ENCODE data around the gene FIG4. TPM values are rescaled to one million over a fixed set of nuclear protein-coding genes. Genes with fewer than 3 reads are reported as not detected.

Gene FIG4
- total and polyA plus RNA-seq, 2 of the 4 experiments (the other 2 are of a cell fraction) = 12.1 to 15.4 TPM

GRCh38 chr6:109861946-109862345 is 170.8 kb downstream of the FIG4 start:
- ATAC-seq (ENCODE audit: low read depth) (no peak), DNase-seq (no peak)
- no TSS peak for BruUV-seq (replicated peaks)
- Histone ChIP-seq H2BK20ac (ENCODE audit: low read depth, low read length) (no peak overlapping the region), H3K4me2 (ENCODE audit: low read depth, low read length) (no peak overlapping the region), H2AK9ac (replicated peaks; ENCODE audit: low read depth, low read length, poor library complexity) (no peak overlapping the region), H3K14ac (replicated peaks; ENCODE audit: low read depth, low read length) (no peak overlapping the region), H3K27me3 (ENCODE audit: control insufficient read depth, insufficient read depth, low read length) (no peaks in the 10 kb centered on the region; the same call in none of the 2 replicates), H3K79me1 (ENCODE audit: low read depth in 1 of 2, low read length in 2 of 2) (no peaks in the 10 kb centered on the region), H3K9ac (ENCODE audit: low read depth, low read length) (no peak overlapping the region), H3K9me1 (ENCODE audit: insufficient read depth, low read length) (no peaks in the 10 kb centered on the region), H4K5ac (ENCODE audit: low read depth, low read length) (no peak overlapping the region), H3K27ac (ENCODE audit: insufficient read depth, low read length) (no peak overlapping the region), H3K9me3 (ENCODE audit: control insufficient read depth, insufficient read depth, low read length) (no peaks in the 10 kb centered on the region), H4K91ac (ENCODE audit: insufficient read depth, low read depth, low read length) (no peak overlapping the region), H3K23ac (ENCODE audit: low read depth, low read length) (no peak overlapping the region), H3K56ac (ENCODE audit: extremely low read depth, insufficient read depth, low read length) (no peak overlapping the region), H3K4ac (ENCODE audit: low read depth, low read length) (no peak overlapping the region), H4K8ac (ENCODE audit: low read depth in 2 of 2, low read length in 2 of 2) (no peak overlapping the region), H3K4me3 (ENCODE audit: insufficient read depth, low read depth, low read length) (no peak overlapping the region), H2AK5ac (ENCODE audit: low read depth, low read length) (no peak overlapping the region), H2BK5ac (ENCODE audit: low read depth, low read length, poor library complexity, severe bottlenecking) (no peak overlapping the region), H2AFZ (replicated peaks; ENCODE audit: low read length, poor library complexity) (no peak overlapping the region), H2BK15ac (ENCODE audit: low read depth, low read length) (no peak overlapping the region), H3K18ac (ENCODE audit: low read depth, low read length) (no peak overlapping the region), H4K20me1 (ENCODE audit: insufficient read depth, low read length) (no peaks in the 10 kb centered on the region), H3K36me3 (ENCODE audit: control insufficient read depth, insufficient read depth, low read length) (no peaks in the 10 kb centered on the region), H3K4me1 (ENCODE audit: control insufficient read depth, insufficient read depth, low read length) (no peaks in the 10 kb centered on the region), H2BK120ac (ENCODE audit: low read depth, low read length) (no peak overlapping the region)
- ChIA-PET POLR2A (ENCODE audit: unreplicated experiment) (no interaction called here), CTCF (no interaction called here)
- intact Hi-C loops (cut with micrococcal nuclease) = no loop called here
- dilution Hi-C loops (cut with HindIII; ENCODE audit: low sequenced_read_pairs, unreplicated experiment) = no loop called here
- no peak for TF ChIP-seq MXI1 (IDR thresholded peaks at IDR 0.05; ENCODE audit: borderline replicate concordance, low read depth, low read length)
- TF ChIP-seq CTCF (conservative IDR thresholded peaks at IDR 0.05; ENCODE audit: low read depth, low read length) = no peak
- TF ChIP-seq SMC3 (IDR thresholded peaks at IDR 0.05; ENCODE audit: low read depth, low read length) = no peak
- TF ChIP-seq RAD21 (IDR thresholded peaks at IDR 0.05; ENCODE audit: low read length) = no peak
- TF ChIP-seq POLR2A (IDR thresholded peaks at IDR 0.05; ENCODE audit: low read depth, low read length) = no peak
- TF ChIP-seq USF2 (IDR thresholded peaks at IDR 0.05; ENCODE audit: low read depth, low read length) = no peak
- no peak for TF ChIP-seq CHD1 (IDR thresholded peaks at IDR 0.05; ENCODE audit: low read depth, low read length)
- TF ChIP-seq RCOR1 (IDR thresholded peaks at IDR 0.05; ENCODE audit: insufficient replicate concordance, low read length) = no peak
- no peak for TF ChIP-seq BHLHE40 (IDR thresholded peaks at IDR 0.05; ENCODE audit: low read depth, low read length)
- TF ChIP-seq MAZ (IDR thresholded peaks at IDR 0.05; ENCODE audit: borderline replicate concordance, low read depth, low read length) = no peak
- TF ChIP-seq FOS (IDR thresholded peaks at IDR 0.05; ENCODE audit: low read depth, low read length) = no peak
- TF ChIP-seq ELK1 (IDR thresholded peaks at IDR 0.05; ENCODE audit: borderline replicate concordance, low read depth, low read length) = no peak
- no peak for TF ChIP-seq CEBPB (IDR thresholded peaks at IDR 0.05; ENCODE audit: low read depth, low read length)
- in situ Hi-C loops (cut with MboI; ENCODE audit: low sequenced_read_pairs) = no loop called here
